RKO (cell line): ENCODE data around the gene ARL15.

Experiments
- DNase-seq: peaks from one replicate; pipeline ENCODE4 v3.0.0-alpha.2; 2016; ENCODE audit warnings: low spot score

ARL15 gene

GRCh38 chr5:54285686-54286085, 24.7 kb downstream of the ARL15 start:
- no peak for DNase-seq

GRCh38 chr5:54284586-54284985, 25.8 kb downstream of the ARL15 start:
- no peak for DNase-seq

GRCh38 chr5:54282876-54283275, 27.5 kb downstream of the ARL15 start:
- DNase-seq, result no peak

- DNase-seq, result no peak
Observed at GRCh38 chr5:54281960-54282692, 28.2 kb downstream of the ARL15 start.

GRCh38 chr5:54279960-54280359, 30.4 kb downstream of the ARL15 start:
- DNase-seq, result no peak

GRCh38 chr5:54278979-54279717, 31.2 kb downstream of the ARL15 start:
- DNase-seq, result no peak

GRCh38 chr5:54278036-54278830, 32.1 kb downstream of the ARL15 start:
- no peak for DNase-seq

GRCh38 chr5:54276048-54276447, 34.3 kb downstream of the ARL15 start:
- DNase-seq, result no peak

GRCh38 chr5:54275361-54275760, 35.0 kb downstream of the ARL15 start:
- DNase-seq, result no peak

GRCh38 chr5:54274944-54275343, 35.4 kb downstream of the ARL15 start:
- DNase-seq, result no peak

- no peak for DNase-seq
Observed at GRCh38 chr5:54273715-54274114, 36.7 kb downstream of the ARL15 start.

GRCh38 chr5:54272746-54273145, 37.6 kb downstream of the ARL15 start:
- no peak for DNase-seq

- no peak for DNase-seq
Observed at GRCh38 chr5:54270326-54270725, 40.0 kb downstream of the ARL15 start.

GRCh38 chr5:54264574-54264973, 45.8 kb downstream of the ARL15 start:
- DNase-seq, result no peak

- no peak for DNase-seq
Observed at GRCh38 chr5:54263447-54263846, 46.9 kb downstream of the ARL15 start.

GRCh38 chr5:54261596-54261995, 48.8 kb downstream of the ARL15 start:
- no peak for DNase-seq

GRCh38 chr5:54259981-54260380, 50.4 kb downstream of the ARL15 start:
- DNase-seq, result no peak

GRCh38 chr5:54259090-54259489, 51.3 kb downstream of the ARL15 start:
- DNase-seq, result no peak

- DNase-seq, result no peak
Observed at GRCh38 chr5:54257366-54258118, 52.8 kb downstream of the ARL15 start.

GRCh38 chr5:54254482-54255198, 55.7 kb downstream of the ARL15 start:
- DNase-seq, result no peak

GRCh38 chr5:54251981-54252380, 58.4 kb downstream of the ARL15 start:
- DNase-seq, result no peak
